Adrenal gland (tissue), 12 donors: ENCODE results near the gene PIGQ. TPM values are rescaled to one million over a fixed set of nuclear protein-coding genes. Genes with fewer than 3 reads are reported as not detected.

Source experiments
- DNase-seq, 7 donors: peaks; one replicate each; pipeline ENCODE4 v3.0.0-alpha.2; 2019 to 2020
- H3K27ac ChIP-seq, 5 donors: fragments of 200-600 bp; sonication (generic) in 4 of 5; 1 replicate in 3 of 5; 2 replicates in 2 of 5; pipeline versions ENCODE4 v1.5.1 to v1.8.0; 2016 to 2020; ENCODE audit warnings: mild to moderate bottlenecking in 1 of 5
- H3K27me3 ChIP-seq: fragments of 200-600 bp; 2 replicates; pipeline ENCODE4 v1.8.0; 2021
- H3K36me3 ChIP-seq, 2 donors: fragments of 200-600 bp; replicated peaks in 1 of 2; 1 replicate in 1 of 2; 2 replicates in 1 of 2; pipeline versions ENCODE4 v1.5.1 to v1.8.0; 2018 to 2022
- H3K4me1 ChIP-seq, 2 donors: fragments of 200-600 bp; replicated peaks in 1 of 2; 1 replicate in 1 of 2; 2 replicates in 1 of 2; pipeline versions ENCODE4 v1.5.1 to v1.8.0; 2018 to 2021
- H3K4me3 ChIP-seq, 4 donors: fragments of 200-600 bp; sonication (generic) in 3 of 4; one replicate each; pipeline ENCODE4 v1.5.1; 2016 to 2018
- H3K9me3 ChIP-seq, 3 donors: fragments of 200-600 bp; sonication (generic) in 1 of 3; replicated peaks in 1 of 3; 1 replicate in 2 of 3; 2 replicates in 1 of 3; pipeline versions ENCODE4 v1.5.1 to v1.8.0; 2016 to 2021
- POLR2A ChIP-seq, 2 donors: fragments of 450-650 bp; IDR thresholded peaks; one replicate each; pipeline ENCODE4 v1.6.1; 2017; ENCODE audit warnings: antibody characterized with exemption in 2 of 2, mild to moderate bottlenecking in 2 of 2, moderate library complexity in 1 of 2
- WGBS, 4 donors: extraction: QIAGEN DNeasy Blood & Tissue Kit in 2 of 4; methylation state at CpG; one replicate each; pipeline versions ENCODE4 v1.1.5 to v1.1.7; 2013 to 2017; 5-methylcytosine and 5-hydroxymethylcytosine counted together
- intact Hi-C, 2 donors: fragments of 100-400 bp; cut with DNase I; formaldehyde crosslinking; loops; one replicate each; pipeline versions ENCODE4 v1.14.1 to v1.15.0; 2022 to 2023
- polyA plus RNA-seq, 3 donors: library from polyadenylated mRNA; stranded (reverse); fragments of 200-250 nt in 2 of 3; fragments of 350-450 nt in 1 of 3; fragmentation: Illumina TruSeq in 1 of 3; extraction: RNeasy Lipid Tissue Mini Kit (QIAGEN cat#74804) in 1 of 3; gene quantifications; one replicate each; pipeline ENCODE4 v1.2.3, GENCODE V29; 2013 to 2014
- total RNA-seq, 9 donors: library from RNA; depleted of rRNA in 4 of 9; stranded (reverse); fragments of >200 nt in 4 of 9; fragments of 120-200 nt in 1 of 9; fragmentation: NEBNext Ultra II Directional in 1 of 9; extraction: Animal tissue kit (Norgen Biotek cat#: 25700) in 1 of 9; gene quantifications; one replicate each; pipeline versions ENCODE4 v1.1.0 to v1.2.4, GENCODE V29; 2013 to 2023
- TF ChIP-seq, protein P1 (sequence below), 6 experiments: fragments of 450-650 bp in 4 of 6; fragments of 200-600 bp in 2 of 6; sonication (generic) in 1 of 6; IDR thresholded peaks; 1 replicate in 5 of 6; 2 replicates in 1 of 6; pipeline versions ENCODE4 v1.5.1 to v1.8.0; 2016 to 2021; ENCODE audit warnings: antibody characterized with exemption in 6 of 6, mild to moderate bottlenecking in 2 of 6, moderate library complexity in 1 of 6
- donor health status: healthy with polysubstance abuse.
- donor health status: Bipolar disorder and iron deficiency.
- donor health status: DM: yes; HTN: yes; CAD: no.
- donor health status: DM: no; HTN: no; CAD: no.
- donor health status: DM: no; HTN: no; CAD: no.
- donor health status: DM: yes; HTN: yes; CAD: no.

Gene PIGQ
- total and polyA plus RNA-seq, 12 donors, result 12.7 to 317 (median 81.0) TPM

DNA sequence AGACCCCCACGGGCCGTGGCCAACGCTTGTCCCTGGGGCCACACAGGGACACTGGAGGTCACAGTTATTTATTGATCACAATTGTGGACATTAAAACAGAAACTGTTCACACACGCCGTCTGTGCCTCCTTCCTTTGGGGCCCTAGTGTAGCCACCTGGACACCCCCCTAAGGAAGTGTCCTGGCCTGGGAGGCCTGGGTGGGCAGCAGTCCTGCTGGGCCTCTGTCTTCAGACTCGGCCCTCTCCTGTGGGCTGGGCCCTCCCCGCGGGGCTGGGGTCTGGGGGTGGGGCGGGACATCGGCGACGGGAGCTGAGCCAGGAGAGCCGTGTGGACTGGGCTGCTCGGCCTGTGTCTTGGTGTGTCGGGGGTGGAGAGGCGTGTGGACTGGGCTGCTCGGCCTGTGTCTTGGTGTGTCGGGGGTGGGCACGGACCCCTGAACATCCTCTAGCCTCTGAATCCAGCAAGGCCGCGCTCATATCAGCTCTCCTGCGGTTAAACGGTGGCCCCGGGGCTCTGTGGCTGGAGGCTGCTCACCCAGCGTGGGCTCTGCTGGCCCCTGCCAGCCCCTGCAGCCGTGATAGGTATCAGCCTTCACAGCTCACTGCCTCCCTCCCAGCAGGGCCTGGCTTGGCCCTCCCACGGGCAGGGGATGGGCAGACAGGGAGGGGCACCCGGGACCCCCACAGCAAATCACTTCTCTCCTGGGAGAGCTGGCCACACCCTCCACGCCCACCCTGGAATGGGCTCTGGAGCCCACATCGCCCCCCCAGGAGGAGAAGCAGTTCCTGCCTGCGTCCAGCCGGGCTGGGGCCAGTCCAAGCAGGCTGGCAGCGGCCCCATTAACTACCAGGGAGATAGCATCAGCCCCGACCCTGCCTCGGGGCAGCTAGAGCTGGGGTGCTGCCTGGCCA is 4.1 kb upstream of the PIGQ start:
- H3K27ac ChIP-seq, result peak overlapping the region in 2 of 5 donors; percentile 78 to 84
- H3K9me3 ChIP-seq, result no peaks in the 10 kb centered on the region
- H3K36me3 ChIP-seq, result no peaks in the 10 kb centered on the region
- DNase-seq, result peak in 4 of 7 donors; percentile 52 to 85 (median 58)
- peaks cover 9% of the 10 kb centered on the region for H3K27me3 ChIP-seq
- H3K4me3 ChIP-seq, result no peak overlapping the region
- peaks cover 31 to 37% of the 10 kb centered on the region in 2 donors for H3K4me1 ChIP-seq
- TF ChIP-seq, protein P1, sequence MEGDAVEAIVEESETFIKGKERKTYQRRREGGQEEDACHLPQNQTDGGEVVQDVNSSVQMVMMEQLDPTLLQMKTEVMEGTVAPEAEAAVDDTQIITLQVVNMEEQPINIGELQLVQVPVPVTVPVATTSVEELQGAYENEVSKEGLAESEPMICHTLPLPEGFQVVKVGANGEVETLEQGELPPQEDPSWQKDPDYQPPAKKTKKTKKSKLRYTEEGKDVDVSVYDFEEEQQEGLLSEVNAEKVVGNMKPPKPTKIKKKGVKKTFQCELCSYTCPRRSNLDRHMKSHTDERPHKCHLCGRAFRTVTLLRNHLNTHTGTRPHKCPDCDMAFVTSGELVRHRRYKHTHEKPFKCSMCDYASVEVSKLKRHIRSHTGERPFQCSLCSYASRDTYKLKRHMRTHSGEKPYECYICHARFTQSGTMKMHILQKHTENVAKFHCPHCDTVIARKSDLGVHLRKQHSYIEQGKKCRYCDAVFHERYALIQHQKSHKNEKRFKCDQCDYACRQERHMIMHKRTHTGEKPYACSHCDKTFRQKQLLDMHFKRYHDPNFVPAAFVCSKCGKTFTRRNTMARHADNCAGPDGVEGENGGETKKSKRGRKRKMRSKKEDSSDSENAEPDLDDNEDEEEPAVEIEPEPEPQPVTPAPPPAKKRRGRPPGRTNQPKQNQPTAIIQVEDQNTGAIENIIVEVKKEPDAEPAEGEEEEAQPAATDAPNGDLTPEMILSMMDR (IDR thresholded peaks at IDR 0.05), result no peak
- TF ChIP-seq POLR2A (IDR thresholded peaks at IDR 0.05), result no peak
- intact Hi-C loops, result no loop called here
- 50 to 70% (median 54%) methylated on average over 5 to 35 of the region's 35 CpGs for WGBS, 4 donors

DNA sequence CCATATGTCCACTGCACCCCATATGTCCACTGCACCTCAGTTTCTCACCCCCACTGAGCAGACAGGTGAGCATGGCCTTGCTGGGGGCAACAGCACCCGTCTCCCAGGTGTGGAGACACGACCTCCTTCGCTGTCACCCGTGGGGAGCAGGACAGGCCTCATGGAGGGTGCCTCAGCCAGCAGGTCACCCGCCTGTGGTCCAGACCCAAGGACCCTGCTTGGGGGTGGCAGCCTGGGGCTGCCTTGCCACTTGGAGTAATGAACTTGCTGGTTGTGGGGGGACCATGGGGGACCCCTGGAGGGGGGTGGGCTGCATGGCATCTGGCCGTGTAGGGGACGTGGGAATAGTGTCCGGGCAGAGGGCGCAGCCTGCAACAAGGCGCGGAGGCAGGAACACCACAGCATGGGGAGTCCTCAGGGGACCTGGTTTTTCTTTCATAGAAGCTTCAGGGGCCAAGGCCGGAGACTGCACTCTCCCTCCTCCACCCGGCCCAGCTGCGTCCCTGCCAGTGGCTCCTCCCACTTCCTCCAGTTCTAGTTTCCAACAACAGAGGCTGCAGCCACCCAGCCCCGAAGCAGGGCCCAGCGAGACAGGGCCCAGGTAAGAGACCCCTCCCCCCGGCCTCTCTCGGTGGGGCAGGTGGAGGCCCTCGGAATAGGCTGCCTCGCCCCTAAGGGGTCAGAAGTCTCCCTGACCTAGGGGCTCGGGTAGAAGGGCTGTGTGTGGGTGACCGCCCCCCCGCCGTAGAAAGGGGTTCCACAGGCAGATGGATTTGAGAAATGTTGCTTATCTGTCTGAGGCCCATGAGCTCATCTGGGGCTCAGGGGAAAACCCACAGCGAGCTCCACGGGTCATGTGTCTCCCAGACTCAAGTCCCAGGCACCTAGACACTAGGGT is 3.0 kb upstream of the PIGQ start, which contains the start of gene NHLRC4:
NHLRC4 (plus strand) TSS at position 531 of the 898 bp plus-strand sequence. CDS start 1,043 bp downstream, outside the sequence.
- WGBS, 4 donors, result 12 to 14% (median 13%) methylated on average over 11 to 26 of the region's 26 CpGs
- peaks cover 31 to 38% of the 10 kb centered on the region in 2 donors for H3K4me1 ChIP-seq
- intact Hi-C loops, result no loop called here
- peak within 1 kb of the TSS in 2 of 4 donors; percentile 22 to 43 for H3K4me3 ChIP-seq
- H3K9me3 ChIP-seq, result no peaks in the 10 kb centered on the region
- H3K36me3 ChIP-seq, result no peaks in the 10 kb centered on the region
- peak in 1 of 2 donors; percentile 72 for TF ChIP-seq POLR2A (IDR thresholded peaks at IDR 0.05)
- TF ChIP-seq, protein P1 (IDR thresholded peaks at IDR 0.05), result peak in 2 of 6 experiments; percentile 4 to 17
- DNase-seq, result peak; percentile 81 to 95 (median 90)
- H3K27ac ChIP-seq, result peak within 1 kb of the TSS; percentile 77 to 84 (median 78)
- H3K27me3 ChIP-seq, result no peaks in the 10 kb centered on the region

DNA sequence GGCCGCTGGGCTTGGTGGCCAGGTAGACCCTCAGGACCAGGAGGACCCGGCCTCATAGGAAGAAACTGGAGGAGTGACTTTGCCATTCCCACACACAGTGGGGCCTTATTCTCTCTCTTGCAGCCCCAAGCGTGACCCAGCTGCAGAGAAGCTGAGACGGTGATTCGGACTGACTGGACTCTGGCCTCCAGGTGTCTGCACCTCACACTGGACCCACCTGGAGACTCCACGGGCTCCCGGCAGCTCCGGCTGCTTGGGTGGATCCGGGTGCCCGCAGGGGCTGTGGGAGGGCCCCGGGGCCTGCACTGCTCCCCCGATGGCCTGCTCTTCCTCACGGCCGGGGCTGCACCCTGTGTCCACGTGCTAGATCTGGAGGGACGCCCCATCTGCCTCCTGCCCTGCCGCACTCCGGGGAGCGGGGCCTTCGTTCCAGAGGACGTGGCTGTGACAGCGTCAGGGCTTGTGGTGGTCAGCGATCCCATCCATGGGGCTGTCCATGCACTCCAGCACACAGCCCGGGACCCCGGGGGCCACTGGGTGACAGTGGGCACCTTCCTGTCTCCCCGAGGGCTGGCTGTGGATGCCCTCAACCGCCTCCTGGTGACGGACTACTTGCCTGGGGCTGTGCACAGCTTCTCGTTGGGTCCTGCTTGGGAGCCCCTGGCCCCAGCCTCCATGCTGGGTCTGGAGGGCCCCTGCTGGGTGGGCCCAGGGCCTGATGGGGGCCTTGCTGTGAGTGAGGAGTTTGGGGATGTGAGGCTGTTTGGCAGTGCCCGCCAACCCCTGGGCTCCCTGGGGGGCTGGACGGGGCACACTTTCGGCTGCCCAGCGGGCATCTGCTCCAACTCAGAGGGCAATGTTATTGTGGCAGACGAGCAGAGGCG is 2.2 kb upstream of the PIGQ start:
- peak overlapping the region; percentile 77 to 84 (median 78) for H3K27ac ChIP-seq
- peaks cover 31 to 38% of the 10 kb centered on the region in 2 donors for H3K4me1 ChIP-seq
- TF ChIP-seq, protein P1 (IDR thresholded peaks at IDR 0.05), result no peak
- no peak for TF ChIP-seq POLR2A (IDR thresholded peaks at IDR 0.05)
- H3K27me3 ChIP-seq, result no peaks in the 10 kb centered on the region
- H3K9me3 ChIP-seq, result no peaks in the 10 kb centered on the region
- intact Hi-C loops, result no loop called here
- no peaks in the 10 kb centered on the region for H3K36me3 ChIP-seq
- WGBS, 4 donors, result 79 to 96% (median 82%) methylated on average over 5 to 35 of the region's 35 CpGs
- H3K4me3 ChIP-seq, result peak overlapping the region in 2 of 4 donors; percentile 22 to 43
- DNase-seq, result no peak
